GM12874 (cell line): ENCODE results near the gene NEK4.

Experiments used
- TF ChIP-seq, protein P1 (sequence below): IDR thresholded peaks from 2 replicates; pipeline ENCODE4 v1.5.1; 2011; ENCODE audit warnings: low read depth, mild to moderate bottlenecking, control low read depth, low read length, moderate library complexity; ENCODE audit not compliant: insufficient read depth

Gene NEK4

DNA sequence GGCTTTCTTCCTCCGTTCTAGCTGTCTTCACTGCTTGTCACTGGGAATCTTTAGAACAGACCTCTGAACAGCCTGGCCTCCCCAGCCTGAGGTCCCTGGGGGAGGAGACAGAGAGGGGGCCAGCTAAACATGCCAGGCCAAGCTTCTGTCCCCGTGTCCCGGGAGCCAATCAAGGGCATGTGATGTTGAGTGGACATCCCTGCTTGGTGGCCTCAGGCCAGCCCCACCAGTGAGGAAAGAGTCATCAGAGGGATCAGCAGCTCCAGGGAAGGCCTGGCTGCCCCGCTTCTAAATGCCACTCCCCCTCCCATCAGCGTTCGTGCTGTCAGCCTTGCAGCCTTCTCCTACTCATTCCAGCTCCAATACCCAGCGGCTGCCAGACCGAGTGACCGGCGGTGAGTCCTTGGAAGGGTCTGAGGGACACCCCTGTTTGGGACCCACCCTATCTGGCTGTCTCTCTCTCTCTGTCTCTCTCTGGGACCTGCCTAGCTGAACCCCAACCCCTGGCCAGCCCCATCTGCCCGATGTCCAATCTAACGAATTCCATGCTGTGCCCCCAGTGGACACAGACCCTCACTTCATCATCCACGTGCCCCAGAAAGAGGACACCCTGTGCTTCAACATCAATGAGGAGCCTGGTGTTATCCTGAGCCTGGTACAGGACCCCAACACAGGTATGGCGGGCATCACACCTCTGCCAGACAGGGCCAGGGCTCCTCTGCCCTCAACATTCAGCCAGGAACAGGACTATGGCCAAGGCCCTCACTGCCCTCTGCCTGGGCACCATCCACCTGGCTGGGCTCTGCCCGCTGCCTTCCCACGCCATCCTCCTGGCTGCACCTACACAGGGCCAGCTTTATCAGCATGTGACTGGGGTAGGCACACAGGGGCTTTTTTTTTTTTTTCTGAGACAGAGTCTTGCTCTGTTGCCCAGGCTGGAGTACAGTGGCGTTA lies 17.2 kb upstream of the NEK4 start:
- TF ChIP-seq, protein P1, sequence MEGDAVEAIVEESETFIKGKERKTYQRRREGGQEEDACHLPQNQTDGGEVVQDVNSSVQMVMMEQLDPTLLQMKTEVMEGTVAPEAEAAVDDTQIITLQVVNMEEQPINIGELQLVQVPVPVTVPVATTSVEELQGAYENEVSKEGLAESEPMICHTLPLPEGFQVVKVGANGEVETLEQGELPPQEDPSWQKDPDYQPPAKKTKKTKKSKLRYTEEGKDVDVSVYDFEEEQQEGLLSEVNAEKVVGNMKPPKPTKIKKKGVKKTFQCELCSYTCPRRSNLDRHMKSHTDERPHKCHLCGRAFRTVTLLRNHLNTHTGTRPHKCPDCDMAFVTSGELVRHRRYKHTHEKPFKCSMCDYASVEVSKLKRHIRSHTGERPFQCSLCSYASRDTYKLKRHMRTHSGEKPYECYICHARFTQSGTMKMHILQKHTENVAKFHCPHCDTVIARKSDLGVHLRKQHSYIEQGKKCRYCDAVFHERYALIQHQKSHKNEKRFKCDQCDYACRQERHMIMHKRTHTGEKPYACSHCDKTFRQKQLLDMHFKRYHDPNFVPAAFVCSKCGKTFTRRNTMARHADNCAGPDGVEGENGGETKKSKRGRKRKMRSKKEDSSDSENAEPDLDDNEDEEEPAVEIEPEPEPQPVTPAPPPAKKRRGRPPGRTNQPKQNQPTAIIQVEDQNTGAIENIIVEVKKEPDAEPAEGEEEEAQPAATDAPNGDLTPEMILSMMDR, result no peak

DNA sequence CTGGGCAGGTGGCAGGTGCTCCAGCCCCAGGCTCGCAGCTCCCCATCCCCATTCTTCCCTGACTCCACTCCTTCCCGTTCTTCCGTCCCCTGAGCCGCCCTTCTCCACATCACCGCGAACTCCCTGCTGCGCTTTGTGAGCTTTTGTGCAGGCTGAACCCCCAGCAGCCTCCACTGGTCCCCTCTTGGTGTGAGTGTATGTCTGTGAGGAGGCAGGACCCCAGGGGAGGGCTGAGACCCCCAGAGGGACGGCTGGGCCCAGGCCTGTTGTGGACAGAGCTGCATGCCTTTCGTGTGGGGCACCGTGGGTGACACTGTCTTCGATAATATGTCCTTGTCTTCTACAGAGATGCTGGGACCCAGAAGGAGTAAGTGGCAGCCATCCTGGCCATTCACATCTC lies 16.5 kb upstream of the NEK4 start:
- TF ChIP-seq, protein P1, result no peak

DNA sequence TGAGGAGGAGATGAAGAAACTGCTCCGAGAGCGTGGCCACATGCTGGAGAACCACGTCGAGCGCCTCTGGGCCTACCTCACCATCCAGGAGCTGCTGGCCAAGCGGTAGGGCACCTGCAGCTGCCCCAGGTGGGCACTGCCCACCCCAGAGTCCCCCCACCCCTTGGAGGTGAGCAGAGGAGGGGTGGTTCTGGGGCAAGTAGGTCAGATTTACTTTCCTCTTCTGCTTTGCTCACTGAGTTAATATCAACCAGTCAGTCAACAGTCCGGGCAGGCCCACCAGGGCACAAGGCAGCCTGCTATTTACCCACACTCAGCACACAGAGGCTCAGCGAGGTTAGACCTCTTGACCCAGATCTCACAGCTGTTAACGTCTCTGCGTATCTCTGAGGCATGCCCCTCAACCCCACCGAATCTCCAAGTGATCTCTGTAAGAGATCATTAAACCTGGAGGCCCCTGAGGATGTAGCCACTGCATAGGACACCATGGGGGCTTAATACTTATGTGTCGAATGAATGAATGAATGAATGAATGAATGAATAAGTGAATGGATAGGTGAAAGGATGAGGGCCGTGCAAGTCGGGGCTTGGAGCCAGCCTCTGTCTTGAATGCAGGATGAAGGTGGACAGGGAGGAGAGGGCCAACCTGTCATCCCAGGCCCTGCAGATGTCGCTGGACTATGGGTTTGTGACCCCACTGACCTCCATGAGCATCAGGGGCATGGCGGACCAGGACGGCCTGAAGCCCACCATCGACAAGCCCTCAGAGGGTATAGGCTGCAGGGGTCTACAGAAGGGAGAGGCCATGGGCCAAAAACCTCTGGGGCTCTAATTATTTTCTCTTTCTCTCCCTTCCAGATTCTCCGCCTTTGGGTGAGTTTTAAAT lies 15.8 kb upstream of the NEK4 start:
- TF ChIP-seq, protein P1, result no peak

DNA sequence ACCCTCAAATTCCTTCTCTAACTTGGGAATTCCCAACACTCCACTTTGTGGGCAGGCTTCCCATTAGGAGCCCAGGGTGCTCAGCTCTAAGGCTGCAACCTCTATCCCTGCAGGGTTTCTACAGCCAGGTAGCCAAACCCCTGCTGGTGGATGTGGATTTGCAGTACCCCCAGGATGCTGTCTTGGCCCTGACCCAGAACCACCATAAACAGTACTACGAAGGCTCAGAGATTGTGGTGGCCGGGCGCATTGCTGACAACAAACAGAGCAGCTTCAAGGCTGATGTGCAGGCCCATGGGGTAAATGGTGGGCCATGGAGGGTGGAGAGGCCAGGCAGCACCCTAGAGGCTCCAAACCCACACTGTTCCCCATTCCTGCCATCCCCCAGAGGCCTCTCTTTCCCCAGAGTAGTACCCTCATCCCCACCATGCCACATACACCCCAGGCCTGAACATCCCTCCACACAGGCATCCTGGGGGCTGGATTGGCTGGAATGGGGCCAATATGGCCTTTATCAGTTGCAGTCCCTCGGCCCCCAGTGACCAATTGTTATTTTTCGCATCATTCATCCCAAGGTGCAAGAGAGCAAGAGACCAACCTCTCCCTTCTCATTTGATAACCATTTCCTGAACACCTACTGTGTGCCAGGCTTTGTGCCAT lies 14.3 kb upstream of the NEK4 start:
- TF ChIP-seq, protein P1, result no peak

DNA sequence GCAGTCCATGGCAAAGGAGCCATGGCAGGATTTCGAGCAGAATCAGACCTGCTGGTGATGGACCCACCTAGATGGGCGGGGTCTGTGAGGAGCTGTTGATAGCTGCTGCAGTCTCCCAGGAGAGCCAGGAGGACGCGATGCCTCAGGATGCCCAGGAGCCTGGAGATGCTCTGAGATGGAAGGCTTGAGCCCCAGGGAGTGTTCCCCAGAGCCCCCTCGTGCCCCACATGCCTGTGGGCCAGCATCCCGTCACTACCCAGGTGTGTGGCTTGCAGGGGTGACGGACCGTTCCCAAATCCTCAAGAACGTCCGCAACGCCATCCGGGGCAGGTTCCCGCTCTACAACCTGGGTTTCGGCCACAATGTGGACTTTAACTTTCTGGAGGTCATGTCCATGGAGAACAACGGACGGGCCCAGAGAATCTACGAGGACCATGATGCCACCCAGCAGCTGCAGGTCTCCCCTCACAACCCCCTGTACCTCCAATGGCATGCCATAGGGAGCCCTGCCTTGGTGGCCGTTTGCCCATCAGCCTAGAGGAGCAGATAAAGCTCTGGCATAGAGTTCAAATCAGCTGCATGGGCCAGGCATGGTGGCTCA lies 13.4 kb upstream of the NEK4 start:
- TF ChIP-seq, protein P1, result no peak

DNA sequence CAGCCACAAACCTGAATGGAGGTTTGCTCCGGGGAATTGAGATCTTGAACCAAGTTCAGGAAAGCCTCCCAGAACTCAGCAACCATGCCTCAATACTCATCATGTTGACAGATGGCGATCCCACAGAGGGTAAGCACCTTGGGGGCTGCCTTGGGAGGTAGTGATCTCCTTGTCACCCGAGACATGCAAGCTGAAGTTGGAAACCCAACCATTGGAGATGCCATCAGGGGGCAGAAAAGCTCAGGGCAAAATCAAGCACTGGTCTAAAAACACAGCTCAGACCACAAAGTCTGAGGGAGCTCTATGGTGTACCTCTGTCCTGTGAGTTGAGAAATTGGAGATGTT lies 12.4 kb upstream of the NEK4 start:
- TF ChIP-seq, protein P1, result no peak
